Calu3 (cell line): ENCODE data around the gene RPH3AL. TPM values are rescaled to one million over a fixed set of nuclear protein-coding genes. Genes with fewer than 3 reads are reported as not detected.

ENCODE experiments used
- BruUV-seq: library from RNA; stranded (reverse); fragments of 400-500 nt; replicated peaks from 2 replicates; lab custom pipeline; 2021; lab: Mats Ljungman, UMichigan
- CTCF ChIA-PET: fragments of 300-600 bp; sonication (Branson Sonifier 250); formaldehyde crosslinking; loops from one replicate; lab custom pipeline; 2022; ENCODE audit warnings: antibody characterized with exemption; lab: Charles Lee
- DNase-seq: peaks from one replicate; pipeline ENCODE4 v3.0.0; 2022
- H3K27ac Mint-ChIP-seq: one replicate; pipeline ENCODE4 v1.8.0; 2022; ENCODE audit warnings: mixed read lengths; ENCODE audit not compliant: unreplicated experiment
- H3K27me3 Mint-ChIP-seq: one replicate; pipeline ENCODE4 v1.8.0; 2022; ENCODE audit warnings: mixed read lengths; ENCODE audit not compliant: unreplicated experiment
- H3K36me3 Mint-ChIP-seq: one replicate; pipeline ENCODE4 v1.8.0; 2022; ENCODE audit warnings: mild to moderate bottlenecking, moderate library complexity, mixed read lengths; ENCODE audit not compliant: insufficient read depth, unreplicated experiment
- H3K4me1 Mint-ChIP-seq: one replicate; pipeline ENCODE4 v1.8.0; 2022; ENCODE audit warnings: mild to moderate bottlenecking, low read depth, mixed read lengths; ENCODE audit not compliant: unreplicated experiment
- H3K4me3 Mint-ChIP-seq: one replicate; pipeline ENCODE4 v1.8.0; 2022; ENCODE audit warnings: mild to moderate bottlenecking, low read depth, moderate library complexity, mixed read lengths; ENCODE audit not compliant: unreplicated experiment
- H3K9me3 Mint-ChIP-seq: one replicate; pipeline ENCODE4 v1.8.0; 2022; ENCODE audit warnings: low read depth, mixed read lengths; ENCODE audit not compliant: unreplicated experiment
- CTCF ChIP-seq: fragments of 200-600 bp; IDR thresholded peaks from one replicate; pipeline ENCODE4 v1.8.0; 2022; ENCODE audit warnings: antibody characterized with exemption; ENCODE audit not compliant: unreplicated experiment
- intact Hi-C: fragments of 100-400 bp; cut with micrococcal nuclease; formaldehyde crosslinking; loops from one replicate; pipeline ENCODE4 v1.10.0; 2022; ENCODE audit not compliant: unreplicated experiment
- total RNA-seq: library from RNA; stranded (reverse); gene quantifications from 2 replicates; pipeline ENCODE4 v1.2.3, GENCODE V29; 2022

The RPH3AL gene
- total RNA-seq, 1 experiment from 2014 or later, result 14.1 TPM

- intact Hi-C loops, result no loop called here
- no peaks in the 10 kb centered on the region for H3K9me3 Mint-ChIP-seq
- no peak for DNase-seq
- TF ChIP-seq CTCF, result no peak
- H3K27me3 Mint-ChIP-seq, result no peaks in the 10 kb centered on the region
- H3K36me3 Mint-ChIP-seq, result no peaks in the 10 kb centered on the region
- no peaks in the 10 kb centered on the region for H3K4me1 Mint-ChIP-seq
- no TSS peak for BruUV-seq
- CTCF ChIA-PET, result interaction anchor here (0.5 kb wide), 1 partner anchor 12 kb away, joined by 4 read pairs; no protein-coding TSS in a partner anchor
- H3K27ac Mint-ChIP-seq, result no peak overlapping the region
- H3K4me3 Mint-ChIP-seq, result no peak overlapping the region
Observed at GRCh38 chr17:238071-238963, 114.3 kb downstream of the RPH3AL start.

GRCh38 chr17:237406-237955 lies 115.1 kb downstream of the RPH3AL start:
- Mint-ChIP-seq H3K27ac (no peak overlapping the region), H3K4me1 (no peaks in the 10 kb centered on the region), H3K9me3 (no peaks in the 10 kb centered on the region), H3K36me3 (no peaks in the 10 kb centered on the region), H3K4me3 (no peak overlapping the region), H3K27me3 (no peaks in the 10 kb centered on the region)
- no peak for DNase-seq
- CTCF ChIA-PET, result no interaction called here
- no TSS peak for BruUV-seq
- TF ChIP-seq CTCF, result no peak
- intact Hi-C loops, result no loop called here

GRCh38 chr17:236641-237405 lies 115.8 kb downstream of the RPH3AL start:
- BruUV-seq, result no TSS peak

More at GRCh38 chr17:236641-237405, 115.8 kb downstream of the RPH3AL start:
- H3K4me1 Mint-ChIP-seq, result no peaks in the 10 kb centered on the region
- no peak for TF ChIP-seq CTCF
- H3K4me3 Mint-ChIP-seq, result no peak overlapping the region
- H3K27ac Mint-ChIP-seq, result no peak overlapping the region
- CTCF ChIA-PET, result interaction anchor here (1.0 kb wide), 1 partner anchor 72 kb away, joined by 3 read pairs; no protein-coding TSS in a partner anchor
- H3K9me3 Mint-ChIP-seq, result no peaks in the 10 kb centered on the region
- no peaks in the 10 kb centered on the region for H3K27me3 Mint-ChIP-seq
- intact Hi-C loops, result no loop called here
- H3K36me3 Mint-ChIP-seq, result no peaks in the 10 kb centered on the region
- DNase-seq, result no peak
